ENCODE data around the gene FAM171A2.
"Not testable (repeated sequence)": the region's sequence is repeated elsewhere in the genome, so short reads cannot be mapped to it uniquely, and the experiment has no call there.

The FAM171A2 gene

GRCh38 chr17:44383363-44383762 is 19.7 kb upstream of the FAM171A2 start:
- DNase-seq = no peak

- DNase-seq = no peak
These were observed 19.3 kb upstream of the FAM171A2 start for GRCh38 chr17:44382917-44383316.

GRCh38 chr17:44381810-44382305 is 18.2 kb upstream of the FAM171A2 start:
- DNase-seq = no peak

- DNase-seq = no peak
These were observed 17.1 kb upstream of the FAM171A2 start for GRCh38 chr17:44380767-44381166.

DNA sequence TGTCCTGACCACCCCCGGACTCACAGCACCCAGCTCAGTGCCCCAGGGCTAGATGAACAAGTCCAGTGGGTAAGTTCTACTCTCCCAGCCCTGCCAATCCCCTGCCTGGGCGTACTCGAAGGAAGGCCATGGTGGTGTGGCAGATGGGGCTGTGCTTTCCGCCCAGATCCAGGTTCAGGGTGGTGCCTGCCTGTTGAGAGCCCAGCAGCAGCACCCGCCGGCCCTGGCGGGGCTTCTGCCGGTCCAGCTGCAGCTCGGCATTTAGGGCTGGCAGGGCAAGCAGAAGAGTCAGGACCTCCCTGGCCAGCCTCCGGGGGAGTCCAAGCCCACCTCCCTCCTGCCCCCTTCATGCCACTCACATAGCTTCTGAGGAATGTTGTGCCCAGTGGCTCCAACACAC is 16.2 kb upstream of the FAM171A2 start:
- no peak for DNase-seq

GRCh38 chr17:44378171-44378705 is 14.6 kb upstream of the FAM171A2 start:
- DNase-seq = no peak

DNA sequence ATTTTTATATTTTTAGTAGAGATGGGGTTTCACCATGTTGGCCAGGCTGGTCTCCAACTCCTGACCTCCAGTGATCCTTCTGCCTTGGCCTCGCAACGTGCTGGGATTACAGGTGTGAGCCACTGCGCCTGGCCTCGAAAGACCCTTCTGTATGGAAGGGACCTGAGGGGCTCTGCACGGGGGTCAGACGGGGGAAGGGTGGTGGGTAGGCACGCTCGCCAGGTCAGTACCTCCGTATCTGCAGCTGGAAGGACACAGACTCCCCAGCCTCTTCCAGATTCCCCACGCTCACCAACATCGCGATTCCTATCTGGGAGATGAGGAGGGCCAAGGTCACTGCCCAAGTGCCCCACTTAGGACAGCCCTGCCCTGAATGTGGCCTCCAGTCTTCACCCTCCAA is 13.1 kb upstream of the FAM171A2 start:
- no peak for DNase-seq

GRCh38 chr17:44376124-44376523 is 12.5 kb upstream of the FAM171A2 start:
- DNase-seq = no peak

GRCh38 chr17:44375196-44376017 is 11.8 kb upstream of the FAM171A2 start:
- DNase-seq = no peak

DNA sequence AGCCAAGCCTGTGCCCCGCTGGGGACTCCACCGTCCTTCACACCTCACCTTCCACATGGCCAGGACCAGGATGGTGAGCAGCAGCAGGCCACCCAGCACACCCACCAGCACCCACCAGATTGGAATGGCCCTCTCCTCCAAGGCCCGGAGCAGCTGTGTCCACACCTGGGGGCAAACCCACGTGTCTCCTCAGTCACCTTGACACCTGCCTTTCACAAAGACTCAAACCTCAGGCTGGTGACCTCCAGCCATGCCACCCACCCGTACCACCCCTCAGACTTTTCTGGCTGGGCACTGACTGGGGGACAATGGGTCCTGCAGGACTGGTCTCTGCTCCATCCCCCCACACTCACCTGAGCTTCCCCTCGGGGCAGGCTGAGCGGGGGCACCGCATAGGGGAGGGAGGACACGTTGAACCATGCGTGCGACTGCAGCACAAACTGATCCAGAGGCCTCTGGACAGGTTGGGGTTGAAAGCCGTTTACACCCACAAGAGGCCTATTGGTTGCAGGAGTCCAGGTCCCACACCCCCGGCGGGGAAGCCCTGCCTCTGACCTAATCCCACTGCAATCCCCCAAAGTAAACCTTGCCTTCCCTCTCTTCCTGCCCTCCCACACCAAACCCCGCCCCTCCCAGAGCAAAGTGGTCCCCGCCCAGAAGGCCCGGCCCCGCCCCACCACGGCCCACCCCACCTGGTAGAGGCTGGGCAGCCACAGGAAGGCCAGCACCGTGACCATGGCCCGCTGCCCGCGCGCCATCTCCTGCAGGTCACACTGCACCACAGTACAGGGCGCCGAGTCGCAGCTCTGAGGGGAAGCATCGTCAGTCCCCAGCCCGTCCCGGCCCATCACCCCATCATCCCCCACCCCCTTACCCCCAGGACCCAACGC is 10.9 kb upstream of the FAM171A2 start:
- no peak for DNase-seq

DNA sequence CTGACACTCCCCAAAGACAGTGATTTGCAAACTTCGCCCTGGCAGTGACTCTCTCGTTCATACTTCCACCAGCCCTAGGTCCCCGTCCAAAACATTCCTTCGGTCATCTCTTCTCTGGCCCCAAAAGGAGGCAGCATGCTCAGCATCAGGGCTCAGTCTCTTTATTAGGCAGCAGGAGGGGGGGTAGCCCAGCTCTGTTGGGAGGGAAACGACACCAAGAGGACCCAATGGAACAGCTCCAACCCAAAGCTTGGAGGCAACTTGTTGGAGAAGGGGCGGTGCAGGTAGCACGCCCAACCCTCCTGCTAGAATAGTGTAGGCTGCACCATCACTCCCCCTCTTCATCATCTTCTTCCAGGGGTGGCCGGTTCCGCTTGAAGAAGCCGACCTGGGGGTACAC is 8.4 kb upstream of the FAM171A2 start:
- DNase-seq = no peak

GRCh38 chr17:44369414-44370023 is 5.9 kb upstream of the FAM171A2 start:
- DNase-seq = not testable (repeated sequence)

GRCh38 chr17:44368391-44369243 is 5.0 kb upstream of the FAM171A2 start:
- DNase-seq = not testable (repeated sequence)

DNA sequence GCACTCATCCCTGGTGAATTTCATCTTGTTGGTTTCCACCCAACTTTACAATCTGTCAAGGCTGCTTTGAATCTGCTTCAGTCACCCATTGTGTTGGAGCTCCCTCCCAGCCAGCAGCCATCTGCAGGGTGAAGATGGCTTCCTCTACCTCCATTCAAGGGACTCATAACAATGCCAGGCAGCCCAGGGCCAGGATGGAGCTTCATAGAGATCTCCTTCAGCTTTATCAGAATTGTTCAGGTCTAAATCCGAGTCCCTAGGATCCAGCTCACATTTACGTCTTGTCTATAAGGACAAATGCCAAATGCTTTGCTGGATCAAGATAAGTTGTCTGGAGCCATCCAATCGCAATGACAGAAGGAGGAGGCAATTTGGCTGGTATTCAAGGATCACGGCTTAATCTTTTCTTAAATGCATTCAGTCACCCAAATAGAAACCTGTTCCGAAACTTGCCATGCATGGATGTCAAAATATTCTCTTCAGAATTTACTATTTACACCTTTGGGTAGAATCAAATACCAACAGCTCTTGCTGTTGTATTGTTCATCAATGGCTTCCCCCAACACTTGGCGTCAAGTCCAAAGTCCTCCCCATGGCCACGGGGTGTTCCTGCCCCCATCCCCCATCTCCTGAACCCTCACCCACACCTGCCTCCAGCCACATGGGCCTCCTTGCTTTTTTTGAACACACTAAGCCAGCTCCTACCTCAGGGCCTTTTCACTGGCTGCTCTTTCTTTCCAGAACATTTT is 3.8 kb upstream of the FAM171A2 start:
- no peak for DNase-seq

GRCh38 chr17:44365051-44365450 is 1.4 kb upstream of the FAM171A2 start:
- not testable (repeated sequence) for DNase-seq

DNA sequence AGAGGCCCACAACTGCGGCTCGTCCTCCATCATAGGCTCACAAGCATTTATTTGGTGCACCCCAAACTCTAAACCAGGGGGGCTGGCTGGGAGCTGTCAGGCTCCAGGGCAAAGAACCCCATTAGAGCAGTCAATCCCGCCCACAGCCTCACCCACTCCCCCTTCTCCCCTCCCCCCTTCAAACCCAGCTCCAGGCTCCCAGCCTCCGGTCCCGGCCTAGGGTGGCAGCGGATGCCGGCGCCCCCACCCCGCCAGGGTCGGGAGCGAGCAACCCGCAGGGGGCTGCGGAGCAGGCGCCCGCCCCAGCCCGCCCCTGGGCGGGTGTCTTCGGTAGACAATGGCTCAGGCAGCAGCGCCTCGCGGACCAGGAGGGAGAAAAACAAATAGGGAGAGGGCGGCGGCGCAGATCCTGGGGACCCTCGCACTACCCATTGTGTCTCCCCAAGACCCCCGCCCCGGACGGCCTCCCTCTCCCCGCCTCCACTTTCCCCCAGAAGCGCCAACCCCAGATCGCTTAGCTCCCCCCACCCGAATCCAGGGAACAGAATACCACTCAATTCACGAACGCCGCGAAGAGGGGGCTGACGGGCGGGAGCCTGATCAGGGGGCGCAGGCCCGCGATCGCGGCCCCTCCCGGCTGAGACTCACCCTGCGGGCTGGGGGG is 572 bp downstream of the FAM171A2 start:
- no peak for DNase-seq

- DNase-seq = no peak
These were observed 1.1 kb downstream of the FAM171A2 start for GRCh38 chr17:44362459-44362948.

GRCh38 chr17:44361292-44362260 is 2.1 kb downstream of the FAM171A2 start:
- DNase-seq = no peak

DNA sequence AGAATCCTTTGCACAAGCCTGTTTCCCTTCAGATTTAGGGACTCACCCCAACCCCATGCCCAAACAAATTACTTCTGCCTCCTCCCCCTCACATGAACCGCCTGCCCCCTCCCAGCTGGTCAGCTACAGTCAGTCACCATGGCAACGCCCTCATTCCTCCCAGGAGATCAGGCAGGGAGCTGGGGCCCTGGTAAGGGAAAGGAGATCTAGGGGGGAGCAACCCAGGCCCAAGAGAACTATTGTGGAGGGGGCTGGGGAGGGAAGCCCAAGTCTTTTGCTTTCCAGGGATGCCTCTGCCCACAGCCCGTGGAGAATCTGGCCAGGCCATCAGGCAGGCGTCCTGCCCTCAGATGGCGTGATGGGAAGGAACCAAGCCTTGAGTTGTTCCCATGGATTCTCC is 2.8 kb downstream of the FAM171A2 start:
- no peak for DNase-seq

All from NCI-H187 treated with DMSO at 0.1 percent for 48 hours (cell line).